ENCODE measurements around the gene MED12L. TPM values are rescaled to one million over a fixed set of nuclear protein-coding genes. Genes with fewer than 3 reads are reported as not detected.
"Not testable (repeated sequence)": the region's sequence is repeated elsewhere in the genome, so short reads cannot be mapped to it uniquely, and the experiment has no call there.

Gene MED12L
- polyA plus RNA-seq, 1 of the 3 experiments (the other 2 are of a cell fraction) = 0.03 TPM

DNA sequence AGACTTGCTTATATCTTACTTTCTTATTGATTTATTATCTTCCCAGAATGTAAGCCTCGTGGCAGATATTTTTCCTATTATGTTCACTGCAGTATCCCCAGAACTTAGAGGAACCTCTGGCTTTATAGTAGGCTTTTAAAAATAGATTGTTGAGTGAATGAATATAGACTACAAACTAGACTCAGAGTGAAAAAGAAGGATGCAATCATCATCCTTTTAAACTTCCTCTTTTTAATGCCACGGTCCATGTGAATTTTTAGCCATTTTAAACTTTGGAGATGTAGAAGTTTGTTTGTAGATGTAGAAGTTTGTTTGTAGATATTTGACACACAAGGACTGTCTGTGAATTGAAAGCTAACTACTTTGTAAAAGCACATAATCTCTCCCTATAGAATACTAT is 306.3 kb downstream of the MED12L start:
- Histone ChIP-seq H3K4me3 (ENCODE audit: low read depth in 2 of 2, low read length in 1 of 2) (no peak overlapping the region), H3K9me3 (no peaks in the 10 kb centered on the region), H4K20me1 (ENCODE audit: insufficient read depth) (no peaks in the 10 kb centered on the region), H3K4me2 (no peak overlapping the region), H3K36me3 (replicated peaks in 1 of 2; ENCODE audit: control insufficient read depth in 1 of 2, insufficient read depth in 2 of 2, low read length in 1 of 2) (no peaks in the 10 kb centered on the region), H3K27ac (ENCODE audit: low read depth in 2 of 2, low read length in 1 of 2) (no peak overlapping the region), H3F3A (replicated peaks; ENCODE audit: insufficient read depth) (no peaks in the 10 kb centered on the region), H3K27me3 (ENCODE audit: insufficient read depth) (no peaks in the 10 kb centered on the region; the same call in 1 of the 2 replicates), H2AFZ (ENCODE audit: low read depth) (no peak overlapping the region), H3K79me2 (ENCODE audit: insufficient read depth) (no peaks in the 10 kb centered on the region), H3K9me2 (no peaks in the 10 kb centered on the region), H3K9ac (no peak overlapping the region), H3K4me1 (ENCODE audit: control insufficient read depth in 1 of 2, insufficient read depth in 2 of 2, low read depth in 1 of 2, low read length in 1 of 2) (no peaks in the 10 kb centered on the region; a peak in 1 of 4 replicates)
- DNase-seq = no peak
- ChIA-PET CTCF (interaction anchor here (0.7 kb wide), 1 partner anchor 67 kb away, joined by 3 read pairs; no protein-coding TSS in a partner anchor), POLR2A (no interaction called here)
- TF ChIP-seq EZH2phosphoT487 (IDR thresholded peaks at IDR 0.05; ENCODE audit: borderline replicate concordance, low read depth) (no peak), TAF1 (IDR thresholded peaks at IDR 0.05; ENCODE audit: borderline replicate concordance, low read depth, low read length) (no peak), CHD2 (IDR thresholded peaks at IDR 0.05; ENCODE audit: low read length, partially characterized antibody) (no peak), TEAD4 (IDR thresholded peaks at IDR 0.05; ENCODE audit: borderline replicate concordance, insufficient read depth) (no peak), JUND (IDR thresholded peaks at IDR 0.05) (no peak), RFX5 (IDR thresholded peaks at IDR 0.05; ENCODE audit: low read length) (no peak), RAD21 (IDR thresholded peaks at IDR 0.05; ENCODE audit: low read length) (no peak), FOXM1 (IDR thresholded peaks at IDR 0.05; ENCODE audit: low read depth) (no peak), NFIC (IDR thresholded peaks at IDR 0.05; ENCODE audit: borderline replicate concordance) (no peak), GABPA (IDR thresholded peaks at IDR 0.05; ENCODE audit: low read depth) (no peak), GATA2 (CRISPR knock-in tag; IDR thresholded peaks at IDR 0.05) (no peak), ELF1 (IDR thresholded peaks at IDR 0.05) (no peak)
- TF ChIP-seq, protein P1, sequence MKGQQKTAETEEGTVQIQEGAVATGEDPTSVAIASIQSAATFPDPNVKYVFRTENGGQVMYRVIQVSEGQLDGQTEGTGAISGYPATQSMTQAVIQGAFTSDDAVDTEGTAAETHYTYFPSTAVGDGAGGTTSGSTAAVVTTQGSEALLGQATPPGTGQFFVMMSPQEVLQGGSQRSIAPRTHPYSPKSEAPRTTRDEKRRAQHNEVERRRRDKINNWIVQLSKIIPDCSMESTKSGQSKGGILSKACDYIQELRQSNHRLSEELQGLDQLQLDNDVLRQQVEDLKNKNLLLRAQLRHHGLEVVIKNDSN (IDR thresholded peaks at IDR 0.05; ENCODE audit: borderline replicate concordance, low read depth) = no peak
- TF ChIP-seq, protein P2, sequence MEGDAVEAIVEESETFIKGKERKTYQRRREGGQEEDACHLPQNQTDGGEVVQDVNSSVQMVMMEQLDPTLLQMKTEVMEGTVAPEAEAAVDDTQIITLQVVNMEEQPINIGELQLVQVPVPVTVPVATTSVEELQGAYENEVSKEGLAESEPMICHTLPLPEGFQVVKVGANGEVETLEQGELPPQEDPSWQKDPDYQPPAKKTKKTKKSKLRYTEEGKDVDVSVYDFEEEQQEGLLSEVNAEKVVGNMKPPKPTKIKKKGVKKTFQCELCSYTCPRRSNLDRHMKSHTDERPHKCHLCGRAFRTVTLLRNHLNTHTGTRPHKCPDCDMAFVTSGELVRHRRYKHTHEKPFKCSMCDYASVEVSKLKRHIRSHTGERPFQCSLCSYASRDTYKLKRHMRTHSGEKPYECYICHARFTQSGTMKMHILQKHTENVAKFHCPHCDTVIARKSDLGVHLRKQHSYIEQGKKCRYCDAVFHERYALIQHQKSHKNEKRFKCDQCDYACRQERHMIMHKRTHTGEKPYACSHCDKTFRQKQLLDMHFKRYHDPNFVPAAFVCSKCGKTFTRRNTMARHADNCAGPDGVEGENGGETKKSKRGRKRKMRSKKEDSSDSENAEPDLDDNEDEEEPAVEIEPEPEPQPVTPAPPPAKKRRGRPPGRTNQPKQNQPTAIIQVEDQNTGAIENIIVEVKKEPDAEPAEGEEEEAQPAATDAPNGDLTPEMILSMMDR (IDR thresholded peaks at IDR 0.05) = no peak
- TF ChIP-seq, protein P3, sequence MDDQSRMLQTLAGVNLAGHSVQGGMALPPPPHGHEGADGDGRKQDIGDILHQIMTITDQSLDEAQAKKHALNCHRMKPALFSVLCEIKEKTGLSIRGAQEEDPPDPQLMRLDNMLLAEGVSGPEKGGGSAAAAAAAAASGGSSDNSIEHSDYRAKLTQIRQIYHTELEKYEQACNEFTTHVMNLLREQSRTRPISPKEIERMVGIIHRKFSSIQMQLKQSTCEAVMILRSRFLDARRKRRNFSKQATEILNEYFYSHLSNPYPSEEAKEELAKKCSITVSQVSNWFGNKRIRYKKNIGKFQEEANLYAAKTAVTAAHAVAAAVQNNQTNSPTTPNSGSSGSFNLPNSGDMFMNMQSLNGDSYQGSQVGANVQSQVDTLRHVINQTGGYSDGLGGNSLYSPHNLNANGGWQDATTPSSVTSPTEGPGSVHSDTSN (IDR thresholded peaks at IDR 0.05) = no peak
- 43% methylated on average over 2 of the region's 2 CpGs for WGBS (ENCODE audit: low lambda C conversion rate)

DNA sequence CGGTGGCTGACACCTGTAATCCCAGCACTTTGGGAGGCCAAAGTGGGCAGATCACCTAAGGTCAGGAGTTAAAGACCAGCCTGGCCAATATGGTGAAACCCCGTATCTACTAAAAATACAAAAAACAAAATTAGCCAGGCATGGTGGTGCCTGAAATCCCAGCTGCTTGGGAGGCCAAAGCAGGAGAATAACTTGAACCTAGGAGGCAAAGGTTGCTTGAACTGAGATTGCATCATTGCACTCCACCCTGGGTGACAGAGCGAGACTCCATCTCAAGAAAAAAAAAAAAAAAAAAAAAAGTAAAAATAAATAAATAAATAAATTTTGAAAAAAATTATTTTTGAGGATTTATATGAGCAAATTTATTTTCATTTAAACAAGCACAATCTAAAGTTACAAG is 306.7 kb downstream of the MED12L start:
- H2AFZ ChIP-seq (ENCODE audit: low read depth); H3K4me2 ChIP-seq; H3K4me3 ChIP-seq (ENCODE audit: low read depth in 2 of 2, low read length in 1 of 2); H3K36me3 ChIP-seq (replicated peaks in 1 of 2; ENCODE audit: control insufficient read depth in 1 of 2, insufficient read depth in 2 of 2, low read length in 1 of 2); H3K27ac ChIP-seq (ENCODE audit: low read depth in 2 of 2, low read length in 1 of 2); H3K9ac ChIP-seq; H3K9me3 ChIP-seq; H3K27me3 ChIP-seq (ENCODE audit: insufficient read depth); H3K4me1 ChIP-seq (ENCODE audit: control insufficient read depth in 1 of 2, insufficient read depth in 2 of 2, low read depth in 1 of 2, low read length in 1 of 2); H3F3A ChIP-seq (replicated peaks; ENCODE audit: insufficient read depth); H3K9me2 ChIP-seq; DNase-seq; CTCF ChIA-PET; POLR2A ChIA-PET; H4K20me1 ChIP-seq (ENCODE audit: insufficient read depth); H3K79me2 ChIP-seq (ENCODE audit: insufficient read depth): not testable (repeated sequence)
- WGBS (ENCODE audit: low lambda C conversion rate) = 45% methylated on average over 3 of the region's 3 CpGs

All from SK-N-SH (cell line).